ENCODE measurements around the gene SDK2. TPM values are rescaled to one million over a fixed set of nuclear protein-coding genes. Genes with fewer than 3 reads are reported as not detected.

SDK2 gene
- total and polyA plus RNA-seq, 11 donors: 0.84 to 4.0 (median 2.6) TPM

GRCh38 chr17:73551759-73552158 lies 92.5 kb downstream of the SDK2 start:
- no peak for ATAC-seq
- H3K27ac ChIP-seq: no peak overlapping the region
- H3K4me3 ChIP-seq: peak overlapping the region in 1 of 12 donors; percentile 23
- no peak for DNase-seq
- H3K36me3 ChIP-seq: no peaks in the 10 kb centered on the region
- intact Hi-C loops (cut with DNase I): no loop called here
- TF ChIP-seq CTCF (IDR thresholded peaks at IDR 0.05): no peak
- TF ChIP-seq POLR2A (IDR thresholded peaks at IDR 0.05): no peak
- no peaks in the 10 kb centered on the region for H3K9me3 ChIP-seq
- peaks cover 0 to 7% (median 0%) of the 10 kb centered on the region in 12 donors for H3K4me1 ChIP-seq
- WGBS, 4 donors: 64 to 88% (median 78%) methylated on average over 5 of the region's 5 CpGs
- H3K27me3 ChIP-seq: peaks cover 0 to 9% (median 0%) of the 10 kb centered on the region in 9 donors

GRCh38 chr17:73551144-73551543 lies 93.1 kb downstream of the SDK2 start:
- TF ChIP-seq POLR2A (IDR thresholded peaks at IDR 0.05) (no peak), CTCF (IDR thresholded peaks at IDR 0.05) (no peak)
- no peaks in the 10 kb centered on the region for H3K9me3 ChIP-seq
- WGBS, 4 donors: 87 to 90% (median 89%) methylated on average over 19 to 20 of the region's 20 CpGs
- DNase-seq (no peak), ATAC-seq (no peak)
- no peak overlapping the region for H3K4me3 ChIP-seq
- peaks cover 0 to 9% (median 0%) of the 10 kb centered on the region in 9 donors for H3K27me3 ChIP-seq
- H3K4me1 ChIP-seq: peaks cover 0 to 7% (median 0%) of the 10 kb centered on the region in 12 donors
- intact Hi-C loops (cut with DNase I): no loop called here
- H3K27ac ChIP-seq: no peak overlapping the region
- H3K36me3 ChIP-seq: no peaks in the 10 kb centered on the region

- ATAC-seq (no peak), DNase-seq (no peak)
- Histone ChIP-seq H3K36me3 (no peaks in the 10 kb centered on the region), H3K27me3 (peaks cover 0 to 9% (median 0%) of the 10 kb centered on the region in 9 donors), H3K4me3 (no peak overlapping the region), H3K4me1 (peaks cover 0 to 7% (median 0%) of the 10 kb centered on the region in 12 donors), H3K9me3 (no peaks in the 10 kb centered on the region), H3K27ac (no peak overlapping the region)
- 54 to 65% (median 58%) methylated on average over 9 to 10 of the region's 10 CpGs for WGBS, 4 donors
- TF ChIP-seq CTCF (IDR thresholded peaks at IDR 0.05) (no peak), POLR2A (IDR thresholded peaks at IDR 0.05) (no peak)
- intact Hi-C loops (cut with DNase I): no loop called here
Observed at GRCh38 chr17:73550556-73550955, 93.7 kb downstream of the SDK2 start.

- no peak for DNase-seq
- Histone ChIP-seq H3K36me3 (no peaks in the 10 kb centered on the region), H3K9me3 (no peaks in the 10 kb centered on the region), H3K27me3 (peaks cover 0 to 9% (median 0%) of the 10 kb centered on the region in 9 donors), H3K4me1 (peaks cover 0 to 7% (median 0%) of the 10 kb centered on the region in 12 donors), H3K4me3 (no peak overlapping the region), H3K27ac (no peak overlapping the region)
- TF ChIP-seq CTCF (IDR thresholded peaks at IDR 0.05) (no peak), POLR2A (IDR thresholded peaks at IDR 0.05) (no peak)
- 70 to 83% (median 72%) methylated on average over 12 of the region's 12 CpGs for WGBS, 4 donors
- ATAC-seq: no peak
- intact Hi-C loops (cut with DNase I): loop anchor here in 2 of 10 donors (5.0 to 10.0 kb wide), 2 partner anchors 45 to 47 kb away; no protein-coding TSS in a partner anchor
Observed at GRCh38 chr17:73549841-73550430, 94.3 kb downstream of the SDK2 start.
